HEK293 (cell line): ENCODE results near the gene DNASE2B.

Experiments used
- CTCF ChIA-PET: fragments of 350-600 bp; formaldehyde crosslinking; extraction: SDS; loops from one replicate; lab custom pipeline; 2021; ENCODE audit warnings: antibody characterized with exemption; lab: Yijun Ruan, JAX
- POLR2A ChIA-PET: fragments of 300-600 bp; formaldehyde crosslinking; extraction: SDS; loops from one replicate; lab custom pipeline; 2020; ENCODE audit warnings: antibody characterized with exemption, inconsistent platforms; lab: Yijun Ruan, JAX
- H3K27ac ChIP-seq: fragments of 200-500 bp; sonication (Bioruptor generic); 2 replicates; pipeline ENCODE4 v1.5.1; 2014; ENCODE audit warnings: low read depth, low read length, control low read depth, inconsistent platforms; ENCODE audit errors: extremely low read depth
- H3K36me3 ChIP-seq, 2 experiments: fragments of 200-500 bp in 1 of 2; sonication (Bioruptor generic) in 1 of 2; 1 replicate in 1 of 2; 2 replicates in 1 of 2; pipeline ENCODE4 v1.5.1; 2014 to 2017; ENCODE audit warnings: inconsistent platforms in 2 of 2, low read length in 2 of 2; ENCODE audit not compliant: control insufficient read depth in 2 of 2, insufficient read depth in 1 of 2
- H3K4me1 ChIP-seq: fragments of 200-500 bp; sonication (Bioruptor generic); 2 replicates; pipeline ENCODE4 v1.5.1; 2014; ENCODE audit warnings: mild to moderate bottlenecking, low read length, inconsistent platforms; ENCODE audit not compliant: control insufficient read depth, insufficient read depth
- H3K4me3 ChIP-seq: 2 replicates; pipeline ENCODE4 v1.5.1; 2011; ENCODE audit warnings: low read depth, mild to moderate bottlenecking, control low read depth, low read length, moderate library complexity
- H3K9me3 ChIP-seq: fragments of 200-500 bp; sonication (Bioruptor generic); 2 replicates; pipeline ENCODE4 v1.5.1; 2014; ENCODE audit warnings: low read depth, low read length, inconsistent platforms; ENCODE audit not compliant: control insufficient read depth, insufficient read depth
- ELK4 ChIP-seq: IDR thresholded peaks from 2 replicates; pipeline ENCODE4 v1.6.1; 2011; ENCODE audit warnings: mild to moderate bottlenecking, low read depth, low read length, borderline replicate concordance
- FEZF1 ChIP-seq: fragments of 450-650 bp; formaldehyde crosslinking; IDR thresholded peaks from 2 replicates; pipeline ENCODE4 v1.5.1; 2016; ENCODE audit warnings: missing biosample characterization, missing genetic modification characterization
- GLI2 ChIP-seq: fragments of 450-650 bp; formaldehyde crosslinking; IDR thresholded peaks from 2 replicates; pipeline ENCODE4; 2017; ENCODE audit warnings: missing biosample characterization, missing genetic modification characterization, low read depth, borderline replicate concordance
- GLIS1 ChIP-seq: fragments of 450-650 bp; formaldehyde crosslinking; IDR thresholded peaks from 2 replicates; pipeline ENCODE4 v1.5.1; 2016; ENCODE audit warnings: missing biosample characterization, missing genetic modification characterization
- KLF16 ChIP-seq: fragments of 450-650 bp; formaldehyde crosslinking; IDR thresholded peaks from 2 replicates; pipeline ENCODE4 v1.5.1; 2017; ENCODE audit warnings: missing biosample characterization, missing genetic modification characterization
- KLF7 ChIP-seq: fragments of 450-650 bp; formaldehyde crosslinking; IDR thresholded peaks from 2 replicates; pipeline ENCODE4 v1.5.1; 2016; ENCODE audit warnings: missing biosample characterization, missing genetic modification characterization, borderline replicate concordance
- PATZ1 ChIP-seq: fragments of 450-650 bp; formaldehyde crosslinking; IDR thresholded peaks from 2 replicates; pipeline ENCODE4 v1.5.1; 2016; ENCODE audit warnings: missing biosample characterization, missing genetic modification characterization
- PBX3 ChIP-seq: sonication (generic); formaldehyde crosslinking; IDR thresholded peaks from 2 replicates; pipeline ENCODE4 v1.8.1; 2022; ENCODE audit warnings: mild to moderate bottlenecking, moderate library complexity, missing genetic modification reagents
- RBAK ChIP-seq: fragments of 450-650 bp; formaldehyde crosslinking; IDR thresholded peaks from 2 replicates; pipeline ENCODE4 v1.5.1; 2016; ENCODE audit warnings: missing biosample characterization, missing genetic modification characterization
- SALL2 ChIP-seq: fragments of 450-650 bp; formaldehyde crosslinking; IDR thresholded peaks from 2 replicates; pipeline ENCODE4 v1.5.0; 2017; ENCODE audit warnings: missing biosample characterization, mild to moderate bottlenecking, missing genetic modification characterization, borderline replicate concordance
- ZBTB17 ChIP-seq: fragments of 450-650 bp; formaldehyde crosslinking; IDR thresholded peaks from 2 replicates; pipeline ENCODE4 v1.5.1; 2016; ENCODE audit warnings: missing biosample characterization, missing genetic modification characterization
- ZBTB20 ChIP-seq: fragments of 450-650 bp; formaldehyde crosslinking; IDR thresholded peaks from 2 replicates; pipeline ENCODE4 v1.5.1; 2016; ENCODE audit warnings: missing biosample characterization, missing genetic modification characterization
- ZBTB44 ChIP-seq: fragments of 450-650 bp; IDR thresholded peaks from 2 replicates; pipeline ENCODE4 v1.5.1; 2018; ENCODE audit warnings: missing biosample characterization, mild to moderate bottlenecking, missing genetic modification characterization
- ZEB2 ChIP-seq: fragments of 450-650 bp; formaldehyde crosslinking; IDR thresholded peaks from 2 replicates; pipeline ENCODE4 v1.5.1; 2016; ENCODE audit warnings: missing biosample characterization, missing genetic modification characterization
- ZNF121 ChIP-seq: fragments of 450-650 bp; formaldehyde crosslinking; IDR thresholded peaks from 2 replicates; pipeline ENCODE4 v1.5.1; 2016; ENCODE audit warnings: missing biosample characterization, missing genetic modification characterization
- ZNF19 ChIP-seq: fragments of 450-650 bp; formaldehyde crosslinking; IDR thresholded peaks from 2 replicates; pipeline ENCODE4; 2016; ENCODE audit warnings: missing biosample characterization, missing genetic modification characterization, low read depth
- ZNF266 ChIP-seq: fragments of 450-650 bp; formaldehyde crosslinking; IDR thresholded peaks from 2 replicates; pipeline ENCODE4 v1.5.1; 2016; ENCODE audit warnings: missing biosample characterization, missing genetic modification characterization, low read depth
- ZNF302 ChIP-seq: fragments of 450-650 bp; formaldehyde crosslinking; IDR thresholded peaks from 2 replicates; pipeline ENCODE4 v1.5.1; 2016; ENCODE audit warnings: missing biosample characterization, missing genetic modification characterization, low read depth
- ZNF335 ChIP-seq: fragments of 450-650 bp; formaldehyde crosslinking; conservative IDR thresholded peaks from 2 replicates; pipeline ENCODE4 v1.5.1; 2016; ENCODE audit warnings: missing biosample characterization, missing genetic modification characterization
- ZNF426 ChIP-seq: fragments of 450-650 bp; formaldehyde crosslinking; IDR thresholded peaks from 2 replicates; pipeline ENCODE4 v1.5.1; 2017; ENCODE audit warnings: missing biosample characterization, missing genetic modification characterization, mild to moderate bottlenecking, inconsistent platforms, moderate library complexity
- ZNF514 ChIP-seq: fragments of 450-650 bp; formaldehyde crosslinking; IDR thresholded peaks from 2 replicates; pipeline ENCODE4 v1.5.1; 2016; ENCODE audit warnings: missing biosample characterization, missing genetic modification characterization
- ZNF548 ChIP-seq: fragments of 450-650 bp; formaldehyde crosslinking; IDR thresholded peaks from 2 replicates; pipeline ENCODE4 v1.5.1; 2016; ENCODE audit warnings: missing biosample characterization, missing genetic modification characterization
- ZNF558 ChIP-seq: fragments of 450-650 bp; formaldehyde crosslinking; IDR thresholded peaks from 2 replicates; pipeline ENCODE4 v1.5.1; 2016; ENCODE audit warnings: missing biosample characterization, missing genetic modification characterization
- ZNF585B ChIP-seq: fragments of 450-650 bp; formaldehyde crosslinking; IDR thresholded peaks from 2 replicates; pipeline ENCODE4 v1.5.1; 2016; ENCODE audit warnings: missing biosample characterization, missing genetic modification characterization
- ZNF660 ChIP-seq: fragments of 450-650 bp; IDR thresholded peaks from 2 replicates; pipeline ENCODE4 v1.5.1; 2018; ENCODE audit warnings: missing biosample characterization, mild to moderate bottlenecking, missing genetic modification characterization
- ZNF768 ChIP-seq: fragments of 450-650 bp; formaldehyde crosslinking; IDR thresholded peaks from 2 replicates; pipeline ENCODE4 v1.5.1; 2018; ENCODE audit warnings: missing biosample characterization, mild to moderate bottlenecking, missing genetic modification characterization
- ZNF785 ChIP-seq: fragments of 450-650 bp; formaldehyde crosslinking; IDR thresholded peaks from 2 replicates; pipeline ENCODE4 v1.5.1; 2016; ENCODE audit warnings: missing biosample characterization, missing genetic modification characterization
- ZNF792 ChIP-seq: fragments of 450-650 bp; formaldehyde crosslinking; IDR thresholded peaks from 2 replicates; pipeline ENCODE4 v1.5.1; 2016; ENCODE audit warnings: missing biosample characterization, missing genetic modification characterization
- ZXDB ChIP-seq: fragments of 450-650 bp; formaldehyde crosslinking; IDR thresholded peaks from 2 replicates; pipeline ENCODE4 v1.5.1; 2016; ENCODE audit warnings: missing biosample characterization, missing genetic modification characterization

Gene DNASE2B

GRCh38 chr1:84430546-84430945 is 32.3 kb downstream of the DNASE2B start:
- H3K36me3 ChIP-seq: no peaks in the 10 kb centered on the region
- no peaks in the 10 kb centered on the region for H3K9me3 ChIP-seq
- no peak overlapping the region for H3K27ac ChIP-seq
- H3K4me3 ChIP-seq: no peak overlapping the region
- POLR2A ChIA-PET: no interaction called here
- no peak for TF ChIP-seq GLI2 (tag by site-specific recombination)
- TF ChIP-seq ZNF768: no peak
- no peak for TF ChIP-seq ZNF514 (tag by site-specific recombination)
- TF ChIP-seq ZNF426: no peak
- no peak for TF ChIP-seq ZNF19 (tag by site-specific recombination)
- no peak for TF ChIP-seq ZBTB44 (tag by site-specific recombination)
- no peak for TF ChIP-seq ZNF266 (tag by site-specific recombination)
- TF ChIP-seq ZNF558: no peak
- TF ChIP-seq GLIS1: no peak
- TF ChIP-seq ELK4: no peak
- no peak for TF ChIP-seq KLF16
- no peak for TF ChIP-seq ZXDB (tag by site-specific recombination)
- no peak for TF ChIP-seq PBX3 (CRISPR knock-in tag)
- no peak for TF ChIP-seq FEZF1 (tag by site-specific recombination)
- TF ChIP-seq PATZ1 (tag by site-specific recombination): no peak
- no peak for TF ChIP-seq ZNF785 (tag by site-specific recombination)
- no peak for TF ChIP-seq ZNF792 (tag by site-specific recombination)
- TF ChIP-seq ZNF121 (tag by site-specific recombination): no peak
- no peak for TF ChIP-seq SALL2
- no peak for TF ChIP-seq ZNF585B
- CTCF ChIA-PET: interaction anchor here (0.5 to 0.6 kb wide), 4 partner anchors 19 to 454 kb away, joined by 3 to 4 read pairs (median 3); no protein-coding TSS in a partner anchor
- H3K4me1 ChIP-seq: no peaks in the 10 kb centered on the region

- POLR2A ChIA-PET: no interaction called here
- no peak for TF ChIP-seq RBAK (tag by site-specific recombination)
- no peak for TF ChIP-seq KLF7 (tag by site-specific recombination)
- TF ChIP-seq ZNF302 (tag by site-specific recombination): no peak
- TF ChIP-seq ZNF660: peak; percentile 36; the same call in 1 of the 2 replicates
- 0 out of 2 replicates have a peak, but pooled peaks have one; percentile 17 for TF ChIP-seq ZEB2 (tag by site-specific recombination)
- peak; percentile 40; the same call in 1 of the 2 replicates for TF ChIP-seq ZNF335
- TF ChIP-seq ZBTB17: peak; percentile 40; the same call in 1 of the 2 replicates
- peak; percentile 32; the same call in 1 of the 2 replicates for TF ChIP-seq ZBTB20 (tag by site-specific recombination)
- TF ChIP-seq ZNF785 (tag by site-specific recombination): no peak
- no peak for TF ChIP-seq ZNF548 (tag by site-specific recombination)
Observed at GRCh38 chr1:84433258-84434080, 35.2 kb downstream of the DNASE2B start.

More at GRCh38 chr1:84433258-84434080, 35.2 kb downstream of the DNASE2B start:
- no peak overlapping the region for H3K27ac ChIP-seq
- no peaks in the 10 kb centered on the region for H3K4me1 ChIP-seq
- H3K36me3 ChIP-seq: no peaks in the 10 kb centered on the region
- no peak overlapping the region for H3K4me3 ChIP-seq
- H3K9me3 ChIP-seq: no peaks in the 10 kb centered on the region
- CTCF ChIA-PET: interaction anchor here (0.6 to 3.1 kb wide), 28 partner anchors 9 to 559 kb away, joined by 3 to 17 read pairs (median 3); partner anchors contain the start of gene PRKACB
